AG09319 (cell line): Measurements from ENCODE around the gene BRS3.

ENCODE experiments used
- DNase-seq: peaks from one replicate; pipeline ENCODE4 v3.0.0-alpha.2; 2010; ENCODE audit warnings: low read depth; ENCODE audit errors: extremely low read depth
- TF ChIP-seq, protein P1 (sequence below): IDR thresholded peaks from 2 replicates; pipeline ENCODE4 v1.5.1; 2011; ENCODE audit warnings: low read depth, mild to moderate bottlenecking, inconsistent platforms, low read length, moderate library complexity

Gene BRS3

GRCh38 chrX:136541294-136541693, 53.5 kb downstream of the BRS3 start:
- DNase-seq = no peak

DNA sequence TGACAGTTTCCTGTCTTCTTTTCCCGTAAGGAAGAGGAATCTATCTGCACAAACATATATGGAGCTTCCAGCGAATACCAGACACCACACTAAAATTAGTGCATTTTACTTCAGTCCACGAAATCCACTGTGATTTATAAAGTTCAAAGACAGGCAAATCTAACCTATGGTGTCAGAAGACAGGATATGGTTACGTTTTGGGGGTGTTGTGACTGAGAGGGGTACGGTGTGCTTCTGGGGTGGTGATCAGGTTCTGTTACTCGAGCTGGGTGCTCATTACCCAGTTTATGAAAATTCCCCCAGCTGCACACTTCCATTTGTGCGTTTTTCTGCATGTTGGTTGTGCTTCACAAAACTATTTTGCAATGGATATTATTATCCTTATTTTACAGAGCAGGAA, 54.5 kb downstream of the BRS3 start:
- TF ChIP-seq, protein P1, sequence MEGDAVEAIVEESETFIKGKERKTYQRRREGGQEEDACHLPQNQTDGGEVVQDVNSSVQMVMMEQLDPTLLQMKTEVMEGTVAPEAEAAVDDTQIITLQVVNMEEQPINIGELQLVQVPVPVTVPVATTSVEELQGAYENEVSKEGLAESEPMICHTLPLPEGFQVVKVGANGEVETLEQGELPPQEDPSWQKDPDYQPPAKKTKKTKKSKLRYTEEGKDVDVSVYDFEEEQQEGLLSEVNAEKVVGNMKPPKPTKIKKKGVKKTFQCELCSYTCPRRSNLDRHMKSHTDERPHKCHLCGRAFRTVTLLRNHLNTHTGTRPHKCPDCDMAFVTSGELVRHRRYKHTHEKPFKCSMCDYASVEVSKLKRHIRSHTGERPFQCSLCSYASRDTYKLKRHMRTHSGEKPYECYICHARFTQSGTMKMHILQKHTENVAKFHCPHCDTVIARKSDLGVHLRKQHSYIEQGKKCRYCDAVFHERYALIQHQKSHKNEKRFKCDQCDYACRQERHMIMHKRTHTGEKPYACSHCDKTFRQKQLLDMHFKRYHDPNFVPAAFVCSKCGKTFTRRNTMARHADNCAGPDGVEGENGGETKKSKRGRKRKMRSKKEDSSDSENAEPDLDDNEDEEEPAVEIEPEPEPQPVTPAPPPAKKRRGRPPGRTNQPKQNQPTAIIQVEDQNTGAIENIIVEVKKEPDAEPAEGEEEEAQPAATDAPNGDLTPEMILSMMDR = no peak
- no peak for DNase-seq

More at GRCh38 chrX:136541294-136541693, 53.5 kb downstream of the BRS3 start:
- TF ChIP-seq, protein P1 = no peak
